ENCODE data around the gene FA2H.

The FA2H gene

GRCh38 chr16:74740795-74741304 is 33.8 kb downstream of the FA2H start:
- Histone ChIP-seq H3K9me3 (no peaks in the 10 kb centered on the region), H3K4me1 (peaks cover 0 to 16% (median 5%) of the 10 kb centered on the region in 4 donors), H3K27me3 (peaks cover 0 to 44% of the 10 kb centered on the region in 2 donors), H3K36me3 (no peaks in the 10 kb centered on the region), H3K27ac (no peak overlapping the region), H3K4me3 (no peak overlapping the region)
- no peak for DNase-seq
- intact Hi-C loops (cut with DNase I; ENCODE audit: low total_unique reads) = no loop called here
- TF ChIP-seq, protein P1, sequence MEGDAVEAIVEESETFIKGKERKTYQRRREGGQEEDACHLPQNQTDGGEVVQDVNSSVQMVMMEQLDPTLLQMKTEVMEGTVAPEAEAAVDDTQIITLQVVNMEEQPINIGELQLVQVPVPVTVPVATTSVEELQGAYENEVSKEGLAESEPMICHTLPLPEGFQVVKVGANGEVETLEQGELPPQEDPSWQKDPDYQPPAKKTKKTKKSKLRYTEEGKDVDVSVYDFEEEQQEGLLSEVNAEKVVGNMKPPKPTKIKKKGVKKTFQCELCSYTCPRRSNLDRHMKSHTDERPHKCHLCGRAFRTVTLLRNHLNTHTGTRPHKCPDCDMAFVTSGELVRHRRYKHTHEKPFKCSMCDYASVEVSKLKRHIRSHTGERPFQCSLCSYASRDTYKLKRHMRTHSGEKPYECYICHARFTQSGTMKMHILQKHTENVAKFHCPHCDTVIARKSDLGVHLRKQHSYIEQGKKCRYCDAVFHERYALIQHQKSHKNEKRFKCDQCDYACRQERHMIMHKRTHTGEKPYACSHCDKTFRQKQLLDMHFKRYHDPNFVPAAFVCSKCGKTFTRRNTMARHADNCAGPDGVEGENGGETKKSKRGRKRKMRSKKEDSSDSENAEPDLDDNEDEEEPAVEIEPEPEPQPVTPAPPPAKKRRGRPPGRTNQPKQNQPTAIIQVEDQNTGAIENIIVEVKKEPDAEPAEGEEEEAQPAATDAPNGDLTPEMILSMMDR (IDR thresholded peaks at IDR 0.05) = no peak

DNA sequence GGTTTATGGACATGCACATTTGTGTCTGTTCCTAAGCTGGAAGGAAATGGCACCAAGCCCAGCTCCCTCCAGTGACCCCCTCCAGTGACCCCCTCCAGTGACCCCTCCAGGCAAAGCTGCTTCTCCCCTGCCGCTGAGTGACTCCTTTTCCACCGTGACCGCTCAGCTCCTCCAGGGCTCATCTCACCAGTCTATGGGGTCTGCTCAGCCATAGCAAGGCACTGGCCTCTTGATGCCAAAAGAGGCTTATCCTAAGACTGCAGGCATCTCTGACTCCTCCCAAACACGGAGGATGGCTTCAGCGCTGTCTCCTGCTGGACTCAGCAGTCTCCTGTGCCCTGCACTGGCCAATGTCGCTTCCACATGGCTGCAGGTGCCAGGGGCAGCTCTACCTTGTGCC is 35.3 kb downstream of the FA2H start:
- Histone ChIP-seq H3K36me3 (no peaks in the 10 kb centered on the region), H3K9me3 (no peaks in the 10 kb centered on the region), H3K4me3 (no peak overlapping the region), H3K27ac (no peak overlapping the region), H3K27me3 (peaks cover 0 to 50% of the 10 kb centered on the region in 2 donors), H3K4me1 (peaks cover 0 to 16% (median 5%) of the 10 kb centered on the region in 4 donors)
- intact Hi-C loops (cut with DNase I; ENCODE audit: low total_unique reads) = no loop called here
- no peak for DNase-seq
- TF ChIP-seq, protein P1 (IDR thresholded peaks at IDR 0.05) = no peak

DNA sequence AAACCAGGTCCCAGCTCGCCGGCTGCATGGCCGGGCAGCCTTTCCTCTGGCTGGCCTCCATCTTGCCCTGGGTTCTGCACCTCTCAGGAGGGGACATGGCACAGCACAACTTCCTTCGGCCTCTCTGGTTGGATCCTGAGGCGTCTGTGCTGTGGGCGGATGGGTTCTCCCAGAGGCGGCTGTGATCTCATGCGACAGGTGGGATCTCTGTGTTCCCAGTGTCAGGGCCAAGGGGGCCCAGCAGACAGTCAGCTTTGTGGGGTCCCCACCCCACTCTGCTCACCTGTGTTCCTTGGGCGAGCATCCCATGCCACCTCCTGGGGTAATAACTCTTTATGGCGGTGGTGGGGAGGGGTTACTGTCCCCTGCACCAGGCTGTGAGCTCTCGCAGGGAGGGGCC is 35.8 kb downstream of the FA2H start:
- DNase-seq = no peak
- Histone ChIP-seq H3K36me3 (no peaks in the 10 kb centered on the region), H3K27ac (no peak overlapping the region), H3K9me3 (no peaks in the 10 kb centered on the region), H3K27me3 (peaks cover 0 to 52% of the 10 kb centered on the region in 2 donors), H3K4me1 (peaks cover 0 to 12% (median 2%) of the 10 kb centered on the region in 4 donors), H3K4me3 (no peak overlapping the region)
- TF ChIP-seq, protein P1 (IDR thresholded peaks at IDR 0.05) = no peak
- intact Hi-C loops (cut with DNase I; ENCODE audit: low total_unique reads) = no loop called here

DNA sequence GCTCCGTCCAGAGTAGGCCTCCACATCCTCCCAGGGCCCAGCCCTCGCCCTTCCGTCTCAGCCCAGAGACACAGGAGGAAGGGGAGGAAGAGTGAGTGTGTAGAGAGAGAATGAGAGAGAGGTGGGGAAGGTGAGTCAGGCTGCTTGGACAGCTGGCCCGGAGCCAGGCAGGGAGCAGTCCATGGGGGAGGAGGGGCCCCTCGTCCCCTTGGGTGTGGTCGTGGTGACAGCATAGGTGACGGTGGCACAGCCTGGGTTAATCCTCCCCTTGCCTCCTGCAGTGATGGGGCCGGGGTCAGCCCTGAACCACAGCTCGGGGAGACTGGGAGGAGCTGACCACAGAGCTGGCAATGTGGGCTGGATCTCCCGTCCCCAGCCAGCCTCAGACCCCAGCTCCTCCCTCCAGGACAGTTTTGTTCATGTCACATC is 36.5 kb downstream of the FA2H start:
- Histone ChIP-seq H3K4me1 (peaks cover 0 to 6% (median 0%) of the 10 kb centered on the region in 4 donors), H3K27ac (no peak overlapping the region)
- TF ChIP-seq, protein P1 (IDR thresholded peaks at IDR 0.05) = no peak

GRCh38 chr16:74737521-74737920 is 37.1 kb downstream of the FA2H start:
- no peak for DNase-seq
- Histone ChIP-seq H3K9me3 (no peaks in the 10 kb centered on the region), H3K4me3 (no peak overlapping the region), H3K27me3 (peaks cover 0 to 53% of the 10 kb centered on the region in 2 donors), H3K4me1 (peaks cover 0 to 6% (median 0%) of the 10 kb centered on the region in 4 donors), H3K27ac (no peak overlapping the region), H3K36me3 (no peaks in the 10 kb centered on the region)
- TF ChIP-seq, protein P1 (IDR thresholded peaks at IDR 0.05) = no peak
- intact Hi-C loops (cut with DNase I; ENCODE audit: low total_unique reads) = no loop called here

More for the DNA sequence above, 36.5 kb downstream of the FA2H start:
- Histone ChIP-seq H3K36me3 (no peaks in the 10 kb centered on the region), H3K27me3 (peaks cover 0 to 53% of the 10 kb centered on the region in 2 donors), H3K9me3 (no peaks in the 10 kb centered on the region), H3K4me3 (no peak overlapping the region)
- DNase-seq = no peak
- intact Hi-C loops (cut with DNase I; ENCODE audit: low total_unique reads) = no loop called here
